ENCODE data around the gene DYNLRB2. TPM values are rescaled to one million over a fixed set of nuclear protein-coding genes. Genes with fewer than 3 reads are reported as not detected.

DYNLRB2 gene
- total and polyA plus RNA-seq, 2 of the 13 experiments (the other 11 are each of a cell fraction or from before 2014, with no cell fraction given): not detected

DNA sequence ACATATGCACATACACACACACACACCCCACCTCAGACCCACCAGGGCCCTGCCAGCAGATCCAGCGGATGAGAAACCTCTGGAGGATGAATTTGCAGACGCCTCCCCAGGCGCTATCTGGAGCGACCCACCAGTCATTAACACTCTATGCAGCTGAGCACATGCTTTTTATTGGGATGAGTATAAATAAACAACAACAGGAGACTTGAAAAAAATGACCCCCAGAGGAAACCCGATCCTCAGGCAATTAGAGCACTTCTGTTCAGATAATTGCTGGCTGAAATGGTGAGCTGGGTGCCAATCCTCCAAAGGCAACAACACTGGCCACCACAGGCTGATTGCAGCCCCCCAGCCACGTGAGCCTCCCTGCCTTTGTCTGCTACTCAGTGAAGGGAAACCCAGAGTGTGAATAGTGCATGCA lies 32.9 kb downstream of the DYNLRB2 start:
- CTCF ChIA-PET (ENCODE audit: low intra/inter-chr PET ratio, low total read pairs): no interaction called here
- no peaks in the 10 kb centered on the region; the same call in 1 of the 2 replicates for H3K4me1 ChIP-seq (ENCODE audit: insufficient read depth, low read length)
- no peak for DNase-seq (ENCODE audit: low spot score)
- peaks cover 7% of the 10 kb centered on the region; the same call in 1 of the 2 replicates for H3K9me3 ChIP-seq (ENCODE audit: low read length)
- H4K20me1 ChIP-seq (ENCODE audit: insufficient read depth, low read length): no peaks in the 10 kb centered on the region
- no TSS peak for BruUV-seq (replicated peaks)
- in situ Hi-C loops (cut with HindIII; ENCODE audit: extremely low pct_ligation_motif_present, low pct_unique_long_range_greater_than_20kb): no loop called here
- H2AFZ ChIP-seq (ENCODE audit: low read length): no peak overlapping the region
- H3K4me2 ChIP-seq (ENCODE audit: low read depth, low read length): no peak overlapping the region
- H3K9ac ChIP-seq (ENCODE audit: insufficient read depth, low read depth, low read length): no peak overlapping the region
- H3K36me3 ChIP-seq (replicated peaks in 1 of 2; ENCODE audit: control insufficient read depth in 1 of 2, insufficient read depth in 2 of 2, low read length in 2 of 2): no peaks in the 10 kb centered on the region
- no peak for ATAC-seq
- H3K4me3 ChIP-seq (replicated peaks in 1 of 3; ENCODE audit: insufficient read depth in 1 of 3, low read depth in 2 of 3, low read length in 3 of 3): no peak overlapping the region
- 23% methylated on average over 6 of the region's 6 CpGs for WGBS (ENCODE audit: low lambda C conversion rate)
- no peak overlapping the region for H3K27ac ChIP-seq (ENCODE audit: extremely low read length, insufficient read depth, low read length)
- POLR2A ChIA-PET: no interaction called here
- TF ChIP-seq SMC3 (IDR thresholded peaks at IDR 0.05; ENCODE audit: low read length) (no peak), DNMT1 (CRISPR knock-in tag; IDR thresholded peaks at IDR 0.05) (no peak), ELF3 (CRISPR knock-in tag; IDR thresholded peaks at IDR 0.05) (no peak), ZSCAN9 (CRISPR knock-in tag; IDR thresholded peaks at IDR 0.05; ENCODE audit: borderline replicate concordance) (no peak), GTF2F1 (IDR thresholded peaks at IDR 0.05; ENCODE audit: low read length) (no peak)
- FAIRE-seq: no peak
- H3K27me3 ChIP-seq (ENCODE audit: control insufficient read depth in 1 of 2, insufficient read depth in 2 of 2, low read length in 2 of 2): no peaks in the 10 kb centered on the region
- intact Hi-C loops (cut with micrococcal nuclease; ENCODE audit: unreplicated experiment): no loop called here
- no peaks in the 10 kb centered on the region for H3K79me2 ChIP-seq (ENCODE audit: insufficient read depth, low read length)

DNA sequence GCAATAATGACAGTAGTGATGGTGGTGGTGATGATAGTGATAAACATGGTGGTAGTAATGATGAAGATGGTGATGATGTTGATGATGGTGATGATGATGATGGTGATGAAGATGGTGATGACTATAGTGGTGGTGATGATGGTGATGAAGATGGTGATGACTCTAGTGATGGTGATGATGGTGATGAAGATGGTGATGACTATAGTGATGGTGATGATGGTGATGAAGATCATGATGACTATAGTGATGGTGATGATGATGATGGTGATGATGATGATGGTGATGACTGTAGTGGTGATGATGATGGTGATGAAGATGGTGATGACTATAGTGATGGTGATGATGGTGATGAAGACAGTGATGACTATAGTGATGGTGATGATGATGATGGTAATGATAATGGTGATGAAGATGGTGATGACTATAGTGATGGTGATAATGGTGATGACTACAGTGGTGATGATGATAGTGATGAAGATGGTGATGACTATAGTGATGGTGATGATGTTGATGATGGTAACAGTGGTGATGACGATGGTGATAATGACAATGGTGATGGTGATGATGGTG lies 35.6 kb downstream of the DYNLRB2 start:
- intact Hi-C loops (cut with micrococcal nuclease; ENCODE audit: unreplicated experiment): no loop called here
- BruUV-seq (replicated peaks): no TSS peak
- Histone ChIP-seq H3K9me3 (ENCODE audit: low read length) (peaks cover 7% of the 10 kb centered on the region; the same call in 1 of the 2 replicates), H3K9ac (ENCODE audit: insufficient read depth, low read depth, low read length) (no peak overlapping the region), H3K27me3 (ENCODE audit: control insufficient read depth in 1 of 2, insufficient read depth in 2 of 2, low read length in 2 of 2) (no peaks in the 10 kb centered on the region), H3K4me1 (ENCODE audit: insufficient read depth, low read length) (no peaks in the 10 kb centered on the region), H3K4me2 (ENCODE audit: low read depth, low read length) (no peak overlapping the region), H3K4me3 (replicated peaks in 1 of 3; ENCODE audit: insufficient read depth in 1 of 3, low read depth in 2 of 3, low read length in 3 of 3) (no peak overlapping the region), H2AFZ (ENCODE audit: low read length) (no peak overlapping the region), H3K27ac (ENCODE audit: extremely low read length, insufficient read depth, low read length) (no peak overlapping the region), H3K79me2 (ENCODE audit: insufficient read depth, low read length) (no peaks in the 10 kb centered on the region), H4K20me1 (ENCODE audit: insufficient read depth, low read length) (no peaks in the 10 kb centered on the region), H3K36me3 (replicated peaks in 1 of 2; ENCODE audit: control insufficient read depth in 1 of 2, insufficient read depth in 2 of 2, low read length in 2 of 2) (no peaks in the 10 kb centered on the region)
- ATAC-seq (no peak), DNase-seq (ENCODE audit: low spot score) (no peak), FAIRE-seq (no peak)
- in situ Hi-C loops (cut with HindIII; ENCODE audit: extremely low pct_ligation_motif_present, low pct_unique_long_range_greater_than_20kb): no loop called here
- ChIA-PET POLR2A (no interaction called here), CTCF (ENCODE audit: low intra/inter-chr PET ratio, low total read pairs) (no interaction called here)
- 0% methylated on average over 1 of the region's 1 CpG for WGBS (ENCODE audit: low lambda C conversion rate)
- TF ChIP-seq NFRKB (IDR thresholded peaks at IDR 0.05) (peak; percentile 68), KDM5B (CRISPR knock-in tag; IDR thresholded peaks at IDR 0.05; ENCODE audit: borderline replicate concordance) (no peak), FOXP1 (IDR thresholded peaks at IDR 0.05) (0 out of 2 replicates have a peak, but pooled peaks have one; percentile 46), FOXP1 (CRISPR knock-in tag; IDR thresholded peaks at IDR 0.05) (no peak), GATA4 (IDR thresholded peaks at IDR 0.05; ENCODE audit: borderline replicate concordance, low read depth) (no peak), ATM (IDR thresholded peaks at IDR 0.05; ENCODE audit: borderline replicate concordance) (peak; percentile 12; the same call in 1 of the 2 replicates), SOX6 (IDR thresholded peaks at IDR 0.05) (peak; percentile 91), SOX6 (CRISPR knock-in tag; IDR thresholded peaks at IDR 0.05) (no peak), NBN (conservative IDR thresholded peaks at IDR 0.05) (peak; percentile 79; the same call in 1 of the 2 replicates), ADNP (CRISPR knock-in tag; IDR thresholded peaks at IDR 0.05) (no peak), RAD51 (IDR thresholded peaks at IDR 0.05; ENCODE audit: borderline replicate concordance) (peak; percentile 29; the same call in 1 of the 2 replicates), FOXK2 (IDR thresholded peaks at IDR 0.05) (peak; percentile 67)
- TF ChIP-seq, protein P1, sequence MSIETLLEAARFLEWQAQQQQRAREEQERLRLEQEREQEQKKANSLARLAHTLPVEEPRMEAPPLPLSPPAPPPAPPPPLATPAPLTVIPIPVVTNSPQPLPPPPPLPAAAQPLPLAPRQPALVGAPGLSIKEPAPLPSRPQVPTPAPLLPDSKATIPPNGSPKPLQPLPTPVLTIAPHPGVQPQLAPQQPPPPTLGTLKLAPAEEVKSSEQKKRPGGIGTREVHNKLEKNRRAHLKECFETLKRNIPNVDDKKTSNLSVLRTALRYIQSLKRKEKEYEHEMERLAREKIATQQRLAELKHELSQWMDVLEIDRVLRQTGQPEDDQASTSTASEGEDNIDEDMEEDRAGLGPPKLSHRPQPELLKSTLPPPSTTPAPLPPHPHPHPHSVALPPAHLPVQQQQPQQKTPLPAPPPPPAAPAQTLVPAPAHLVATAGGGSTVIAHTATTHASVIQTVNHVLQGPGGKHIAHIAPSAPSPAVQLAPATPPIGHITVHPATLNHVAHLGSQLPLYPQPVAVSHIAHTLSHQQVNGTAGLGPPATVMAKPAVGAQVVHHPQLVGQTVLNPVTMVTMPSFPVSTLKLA (IDR thresholded peaks at IDR 0.05): peak; percentile 34; the same call in 1 of the 2 replicates
- TF ChIP-seq, protein P2, sequence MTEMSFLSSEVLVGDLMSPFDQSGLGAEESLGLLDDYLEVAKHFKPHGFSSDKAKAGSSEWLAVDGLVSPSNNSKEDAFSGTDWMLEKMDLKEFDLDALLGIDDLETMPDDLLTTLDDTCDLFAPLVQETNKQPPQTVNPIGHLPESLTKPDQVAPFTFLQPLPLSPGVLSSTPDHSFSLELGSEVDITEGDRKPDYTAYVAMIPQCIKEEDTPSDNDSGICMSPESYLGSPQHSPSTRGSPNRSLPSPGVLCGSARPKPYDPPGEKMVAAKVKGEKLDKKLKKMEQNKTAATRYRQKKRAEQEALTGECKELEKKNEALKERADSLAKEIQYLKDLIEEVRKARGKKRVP (CRISPR knock-in tag; IDR thresholded peaks at IDR 0.05): no peak

Data from HepG2 (cell line).